Esophagus (tissue), 2 donors: ENCODE data around the gene GNG7. TPM values are rescaled to one million over a fixed set of nuclear protein-coding genes. Genes with fewer than 3 reads are reported as not detected.
"Not testable (repeated sequence)": the region's sequence is repeated elsewhere in the genome, so short reads cannot be mapped to it uniquely, and the experiment has no call there.

Source experiments
- H3K27ac ChIP-seq, 2 donors: one replicate each; pipeline ENCODE4 v1.5.1; 2013; ENCODE audit warnings: low read depth in 2 of 2, mild to moderate bottlenecking in 2 of 2, inconsistent platforms in 1 of 2, low read length in 1 of 2, moderate library complexity in 1 of 2
- H3K27me3 ChIP-seq, 2 donors: one replicate each; pipeline ENCODE4 v1.6.1; 2013; ENCODE audit warnings: low read length in 2 of 2, control low read depth in 1 of 2, mild to moderate bottlenecking in 1 of 2; ENCODE audit not compliant: insufficient read depth in 2 of 2, control insufficient read depth in 1 of 2
- H3K36me3 ChIP-seq, 2 donors: one replicate each; pipeline ENCODE4 v1.6.1; 2013; ENCODE audit warnings: low read length in 1 of 2; ENCODE audit not compliant: control insufficient read depth in 2 of 2, insufficient read depth in 2 of 2
- H3K4me1 ChIP-seq, 2 donors: one replicate each; pipeline ENCODE4 v1.6.1; 2013; ENCODE audit warnings: low read length in 1 of 2; ENCODE audit not compliant: control insufficient read depth in 2 of 2, insufficient read depth in 2 of 2
- H3K4me3 ChIP-seq, 2 donors: one replicate each; pipeline ENCODE4 v1.5.1; 2013; ENCODE audit warnings: low read length in 2 of 2, mild to moderate bottlenecking in 2 of 2, low read depth in 1 of 2, moderate library complexity in 1 of 2
- H3K9me3 ChIP-seq, 2 donors: one replicate each; pipeline ENCODE4 v1.6.1; 2013; ENCODE audit warnings: mild to moderate bottlenecking in 2 of 2, low read depth in 1 of 2, low read length in 1 of 2, moderate library complexity in 1 of 2; ENCODE audit not compliant: control insufficient read depth in 2 of 2, insufficient read depth in 1 of 2
- WGBS, 2 donors: extraction: QIAGEN DNeasy Blood & Tissue Kit; methylation state at CpG; one replicate each; pipeline ENCODE4 v1.1.7; 2013; 5-methylcytosine and 5-hydroxymethylcytosine counted together
- polyA plus RNA-seq, 2 donors: library from polyadenylated mRNA; stranded (reverse); fragments of 200-250 nt; gene quantifications; one replicate each; pipeline ENCODE4 v1.2.3, GENCODE V29; 2013
- donor health status: healthy with polysubstance abuse.
- donor health status: Bipolar disorder and iron deficiency.

Gene GNG7
- polyA plus RNA-seq, 2 donors = 1.2 to 2.4 TPM

DNA sequence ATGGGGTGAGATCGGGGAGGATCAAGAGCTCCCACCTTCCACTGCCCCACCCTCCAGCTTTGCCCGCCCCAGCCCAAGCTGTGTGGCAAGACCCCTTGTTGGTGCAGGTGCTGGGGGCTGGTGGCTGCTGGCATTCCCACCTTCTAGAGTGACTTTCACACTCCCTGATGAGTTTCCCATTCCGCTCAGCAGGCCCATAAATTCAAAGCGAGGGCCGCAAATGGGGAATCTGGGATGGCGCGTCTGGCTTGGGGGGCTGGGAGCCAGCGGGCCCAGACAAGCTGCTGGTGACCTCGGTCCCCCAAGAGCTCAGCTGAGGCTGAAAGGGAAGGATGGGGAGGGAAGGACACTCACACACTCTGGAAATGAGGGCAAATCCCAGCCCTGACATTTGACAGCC, 116.3 kb downstream of the GNG7 start:
- whole genome bisulfite sequencing, 2 donors = 88% methylated on average over 9 of the region's 9 CpGs
- Histone ChIP-seq H3K27me3 (no peaks in the 10 kb centered on the region), H3K36me3 (no peaks in the 10 kb centered on the region), H3K4me3 (no peak overlapping the region), H3K27ac (no peak overlapping the region), H3K4me1 (no peaks in the 10 kb centered on the region), H3K9me3 (no peaks in the 10 kb centered on the region)

- 77 to 82% methylated on average over 5 of the region's 5 CpGs for WGBS, 2 donors
- Histone ChIP-seq H3K27ac (no peak overlapping the region), H3K4me3 (no peak overlapping the region), H3K9me3 (no peaks in the 10 kb centered on the region), H3K4me1 (peaks cover 0 to 3% of the 10 kb centered on the region in 2 donors), H3K27me3 (no peaks in the 10 kb centered on the region), H3K36me3 (no peaks in the 10 kb centered on the region)
These were observed 118.5 kb downstream of the GNG7 start for GRCh38 chr19:2584002-2584401.

DNA sequence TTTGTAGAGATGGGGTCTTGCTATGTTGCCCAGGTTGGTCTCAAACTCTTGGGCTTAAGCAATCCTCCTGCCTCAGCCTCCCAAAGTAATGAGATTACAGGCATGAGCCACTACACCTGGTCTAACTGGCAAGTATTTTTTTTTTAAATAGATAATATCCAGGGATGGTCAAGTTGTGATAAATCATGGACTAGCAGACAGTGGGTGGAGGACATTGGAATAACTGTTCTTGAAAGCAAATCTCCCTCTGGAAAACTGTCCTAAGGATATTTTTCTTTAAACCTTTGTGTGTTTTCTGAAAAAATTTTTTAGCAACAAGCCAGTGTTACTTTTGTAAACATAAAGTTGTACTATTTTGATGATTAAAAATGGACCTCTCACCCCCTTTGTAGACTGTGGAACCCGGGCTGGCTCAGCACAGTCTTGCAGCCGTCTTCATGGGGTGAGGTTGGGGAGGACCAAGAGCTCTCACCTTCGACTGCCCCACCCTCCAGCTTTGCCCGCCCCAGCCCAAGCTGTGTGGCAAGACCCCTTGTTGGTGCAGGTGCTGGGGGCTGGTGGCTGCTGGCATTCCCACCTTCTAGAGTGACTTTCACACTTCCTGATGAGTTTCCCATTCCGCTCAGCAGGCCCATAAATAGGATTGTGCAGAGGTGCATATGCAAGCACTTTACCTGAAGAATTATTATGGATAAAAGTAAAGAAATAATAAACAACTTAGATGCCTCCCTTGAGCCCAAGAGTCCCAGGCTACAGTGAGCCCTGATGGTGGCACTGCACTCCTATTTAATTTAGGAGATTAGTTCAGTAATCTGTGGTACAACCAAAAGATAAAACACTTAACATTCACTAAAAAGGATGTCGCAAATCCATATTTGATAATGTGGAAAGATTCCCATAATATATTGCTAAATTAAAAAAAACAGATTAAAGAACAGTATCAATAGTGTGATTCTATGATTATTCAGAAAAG, 119.2 kb downstream of the GNG7 start:
- no peaks in the 10 kb centered on the region for H3K36me3 ChIP-seq
- no peak overlapping the region for H3K4me3 ChIP-seq
- no peaks in the 10 kb centered on the region for H3K27me3 ChIP-seq
- WGBS, 2 donors = 89 to 92% methylated on average over 6 of the region's 6 CpGs
- H3K4me1 ChIP-seq = peaks cover 0 to 10% of the 10 kb centered on the region in 2 donors
- H3K9me3 ChIP-seq = no peaks in the 10 kb centered on the region
- H3K27ac ChIP-seq = no peak overlapping the region

GRCh38 chr19:2580396-2580795, 122.1 kb downstream of the GNG7 start:
- H3K4me3 ChIP-seq, H3K9me3 ChIP-seq, H3K36me3 ChIP-seq, H3K27ac ChIP-seq, H3K27me3 ChIP-seq: not testable (repeated sequence)
- 92 to 94% methylated on average over 5 of the region's 5 CpGs for WGBS, 2 donors
- peaks cover 0 to 27% of the 10 kb centered on the region in 2 donors for H3K4me1 ChIP-seq

GRCh38 chr19:2579678-2580280, 122.7 kb downstream of the GNG7 start:
- Histone ChIP-seq H3K4me3 (no peak overlapping the region), H3K27me3 (no peaks in the 10 kb centered on the region), H3K36me3 (no peaks in the 10 kb centered on the region), H3K4me1 (peaks cover 0 to 29% of the 10 kb centered on the region in 2 donors), H3K27ac (peak overlapping the region; percentile 26 to 84), H3K9me3 (peaks cover 0 to 5% of the 10 kb centered on the region in 2 donors)
- 39 to 43% methylated on average over 14 of the region's 14 CpGs for WGBS, 2 donors

DNA sequence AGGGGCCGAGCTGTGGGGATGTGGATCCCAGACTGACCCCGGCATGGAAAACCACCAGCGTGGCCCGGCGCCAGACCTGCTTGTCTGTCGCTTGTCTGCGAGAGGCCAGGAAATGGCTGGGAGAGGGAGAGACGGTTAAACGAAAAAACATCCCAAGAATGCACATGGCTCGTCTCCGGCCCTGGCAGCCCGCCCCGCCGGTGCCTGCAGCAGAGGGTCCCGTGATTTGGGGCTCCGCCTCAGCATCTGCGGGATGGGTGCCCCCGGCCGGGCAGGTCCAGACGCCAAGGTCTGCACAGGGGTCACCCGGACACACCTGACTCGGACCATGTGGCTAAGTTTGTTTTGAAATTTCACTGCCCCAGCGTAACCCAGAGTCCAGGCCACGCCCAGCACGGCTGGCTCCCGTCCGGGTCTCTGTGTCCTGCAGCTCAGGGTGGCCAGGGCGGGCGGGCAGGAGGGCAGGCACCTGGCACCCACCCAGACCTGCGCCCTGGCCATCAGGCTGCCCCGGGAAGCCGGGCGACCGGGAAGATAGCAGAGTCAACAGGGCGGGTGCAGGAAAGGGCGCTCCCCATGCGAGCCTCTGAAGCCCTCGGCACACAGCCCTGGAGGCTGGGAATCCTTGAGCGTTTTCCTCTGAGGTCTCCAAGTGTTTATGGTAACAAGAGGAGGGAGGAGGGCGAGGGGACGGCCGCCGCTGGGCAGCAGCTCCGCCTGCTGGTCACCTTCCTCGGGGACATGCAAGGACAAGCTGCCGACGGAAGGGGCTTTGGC, 123.4 kb downstream of the GNG7 start:
- 1% methylated on average over 46 to 47 of the region's 47 CpGs for WGBS, 2 donors
- H3K9me3 ChIP-seq = peaks cover 0 to 9% of the 10 kb centered on the region in 2 donors
- peak overlapping the region; percentile 34 to 84 for H3K27ac ChIP-seq
- no peaks in the 10 kb centered on the region for H3K36me3 ChIP-seq
- no peaks in the 10 kb centered on the region for H3K27me3 ChIP-seq
- peak overlapping the region; percentile 29 to 36 for H3K4me3 ChIP-seq
- H3K4me1 ChIP-seq = peaks cover 0 to 29% of the 10 kb centered on the region in 2 donors

DNA sequence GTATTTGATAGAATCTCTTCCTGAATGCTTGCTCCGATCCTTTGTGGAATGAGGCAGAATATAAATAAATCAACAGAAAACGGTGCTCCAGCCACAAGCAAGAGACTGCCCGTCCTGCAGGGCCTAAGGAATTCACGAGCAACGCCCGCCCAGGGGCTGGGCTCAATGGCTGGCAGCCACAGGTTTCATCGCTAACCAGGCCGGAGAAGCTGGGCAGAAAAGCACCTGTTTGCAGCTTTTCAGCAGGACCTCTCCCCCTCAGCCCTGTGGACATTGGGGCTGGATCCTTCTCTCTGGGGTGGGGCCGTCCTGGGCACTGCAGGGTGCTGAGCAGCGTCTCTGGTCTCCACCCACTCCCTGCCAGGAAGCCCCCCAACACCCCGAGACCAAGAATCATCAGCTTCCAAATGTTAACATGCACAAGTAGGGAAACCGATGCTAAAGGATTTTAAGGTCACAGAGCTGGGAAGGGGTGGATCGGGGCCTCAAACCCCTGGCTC, 124.1 kb downstream of the GNG7 start:
- Histone ChIP-seq H3K27ac (peak overlapping the region; percentile 34 to 84), H3K9me3 (peaks cover 0 to 9% of the 10 kb centered on the region in 2 donors), H3K36me3 (no peaks in the 10 kb centered on the region), H3K4me3 (peak overlapping the region in 1 of 2 donors; percentile 36), H3K4me1 (peaks cover 0 to 29% of the 10 kb centered on the region in 2 donors), H3K27me3 (no peaks in the 10 kb centered on the region)
- 16 to 22% methylated on average over 13 of the region's 13 CpGs for WGBS, 2 donors

- Histone ChIP-seq H3K4me3 (no peak overlapping the region), H3K4me1 (peaks cover 0 to 29% of the 10 kb centered on the region in 2 donors), H3K9me3 (peaks cover 0 to 9% of the 10 kb centered on the region in 2 donors), H3K36me3 (no peaks in the 10 kb centered on the region), H3K27me3 (no peaks in the 10 kb centered on the region), H3K27ac (peak overlapping the region; percentile 34 to 84)
- WGBS, 2 donors = 78 to 82% methylated on average over 18 of the region's 18 CpGs
These were observed 124.7 kb downstream of the GNG7 start for GRCh38 chr19:2577722-2578335.
